C4-2B (cell line): ENCODE measurements around the gene RSPH9.

ENCODE experiments used
- CTCF ChIP-seq: fragments of 450-650 bp; conservative IDR thresholded peaks from 2 replicates; pipeline ENCODE4 v1.5.1; 2017; ENCODE audit warnings: mild to moderate bottlenecking
- ZFX ChIP-seq: fragments of 450-650 bp; IDR thresholded peaks from 2 replicates; pipeline ENCODE4 v1.6.1; 2017

- TF ChIP-seq CTCF = no peak
- no peak for TF ChIP-seq ZFX
Measured at GRCh38 chr6:43634702-43635303, 10.0 kb upstream of the RSPH9 start.
